ENCODE measurements around the gene FAF1.

Gene FAF1

GRCh38 chr1:50405814-50406213, 554.3 kb downstream of the FAF1 start:
- DNase-seq = no peak

- no peak for DNase-seq
Measured at GRCh38 chr1:50393522-50394120, 566.4 kb downstream of the FAF1 start.
